ENCODE results near the gene LY6G5C. TPM values are rescaled to one million over a fixed set of nuclear protein-coding genes. Genes with fewer than 3 reads are reported as not detected.

Gene LY6G5C
- total and polyA plus RNA-seq, 9 of the 15 experiments (the other 6 are each of a cell fraction or from before 2014, with no cell fraction given) = 0.10 to 0.67 (median 0.46) TPM; not detected in 4

- TF ChIP-seq, protein P1, sequence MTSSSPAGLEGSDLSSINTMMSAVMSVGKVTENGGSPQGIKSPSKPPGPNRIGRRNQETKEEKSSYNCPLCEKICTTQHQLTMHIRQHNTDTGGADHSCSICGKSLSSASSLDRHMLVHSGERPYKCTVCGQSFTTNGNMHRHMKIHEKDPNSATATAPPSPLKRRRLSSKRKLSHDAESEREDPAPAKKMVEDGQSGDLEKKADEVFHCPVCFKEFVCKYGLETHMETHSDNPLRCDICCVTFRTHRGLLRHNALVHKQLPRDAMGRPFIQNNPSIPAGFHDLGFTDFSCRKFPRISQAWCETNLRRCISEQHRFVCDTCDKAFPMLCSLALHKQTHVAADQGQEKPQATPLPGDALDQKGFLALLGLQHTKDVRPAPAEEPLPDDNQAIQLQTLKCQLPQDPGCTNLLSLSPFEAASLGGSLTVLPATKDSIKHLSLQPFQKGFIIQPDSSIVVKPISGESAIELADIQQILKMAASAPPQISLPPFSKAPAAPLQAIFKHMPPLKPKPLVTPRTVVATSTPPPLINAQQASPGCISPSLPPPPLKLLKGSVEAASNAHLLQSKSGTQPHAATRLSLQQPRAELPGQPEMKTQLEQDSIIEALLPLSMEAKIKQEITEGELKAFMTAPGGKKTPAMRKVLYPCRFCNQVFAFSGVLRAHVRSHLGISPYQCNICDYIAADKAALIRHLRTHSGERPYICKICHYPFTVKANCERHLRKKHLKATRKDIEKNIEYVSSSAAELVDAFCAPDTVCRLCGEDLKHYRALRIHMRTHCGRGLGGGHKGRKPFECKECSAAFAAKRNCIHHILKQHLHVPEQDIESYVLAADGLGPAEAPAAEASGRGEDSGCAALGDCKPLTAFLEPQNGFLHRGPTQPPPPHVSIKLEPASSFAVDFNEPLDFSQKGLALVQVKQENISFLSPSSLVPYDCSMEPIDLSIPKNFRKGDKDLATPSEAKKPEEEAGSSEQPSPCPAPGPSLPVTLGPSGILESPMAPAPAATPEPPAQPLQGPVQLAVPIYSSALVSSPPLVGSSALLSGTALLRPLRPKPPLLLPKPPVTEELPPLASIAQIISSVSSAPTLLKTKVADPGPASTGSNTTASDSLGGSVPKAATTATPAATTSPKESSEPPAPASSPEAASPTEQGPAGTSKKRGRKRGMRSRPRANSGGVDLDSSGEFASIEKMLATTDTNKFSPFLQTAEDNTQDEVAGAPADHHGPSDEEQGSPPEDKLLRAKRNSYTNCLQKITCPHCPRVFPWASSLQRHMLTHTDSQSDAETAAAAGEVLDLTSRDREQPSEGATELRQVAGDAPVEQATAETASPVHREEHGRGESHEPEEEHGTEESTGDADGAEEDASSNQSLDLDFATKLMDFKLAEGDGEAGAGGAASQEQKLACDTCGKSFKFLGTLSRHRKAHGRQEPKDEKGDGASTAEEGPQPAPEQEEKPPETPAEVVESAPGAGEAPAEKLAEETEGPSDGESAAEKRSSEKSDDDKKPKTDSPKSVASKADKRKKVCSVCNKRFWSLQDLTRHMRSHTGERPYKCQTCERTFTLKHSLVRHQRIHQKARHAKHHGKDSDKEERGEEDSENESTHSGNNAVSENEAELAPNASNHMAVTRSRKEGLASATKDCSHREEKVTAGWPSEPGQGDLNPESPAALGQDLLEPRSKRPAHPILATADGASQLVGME (CRISPR knock-in tag; IDR thresholded peaks at IDR 0.05) = peak; percentile 11; the same call in 1 of the 2 replicates
- TF ChIP-seq, protein P2, sequence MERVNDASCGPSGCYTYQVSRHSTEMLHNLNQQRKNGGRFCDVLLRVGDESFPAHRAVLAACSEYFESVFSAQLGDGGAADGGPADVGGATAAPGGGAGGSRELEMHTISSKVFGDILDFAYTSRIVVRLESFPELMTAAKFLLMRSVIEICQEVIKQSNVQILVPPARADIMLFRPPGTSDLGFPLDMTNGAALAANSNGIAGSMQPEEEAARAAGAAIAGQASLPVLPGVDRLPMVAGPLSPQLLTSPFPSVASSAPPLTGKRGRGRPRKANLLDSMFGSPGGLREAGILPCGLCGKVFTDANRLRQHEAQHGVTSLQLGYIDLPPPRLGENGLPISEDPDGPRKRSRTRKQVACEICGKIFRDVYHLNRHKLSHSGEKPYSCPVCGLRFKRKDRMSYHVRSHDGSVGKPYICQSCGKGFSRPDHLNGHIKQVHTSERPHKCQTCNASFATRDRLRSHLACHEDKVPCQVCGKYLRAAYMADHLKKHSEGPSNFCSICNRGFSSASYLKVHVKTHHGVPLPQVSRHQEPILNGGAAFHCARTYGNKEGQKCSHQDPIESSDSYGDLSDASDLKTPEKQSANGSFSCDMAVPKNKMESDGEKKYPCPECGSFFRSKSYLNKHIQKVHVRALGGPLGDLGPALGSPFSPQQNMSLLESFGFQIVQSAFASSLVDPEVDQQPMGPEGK (CRISPR knock-in tag; IDR thresholded peaks at IDR 0.05; ENCODE audit: borderline replicate concordance) = peak; percentile 78; the same call in 1 of the 2 replicates
- TF ChIP-seq ZNF253 (CRISPR knock-in tag; conservative IDR thresholded peaks at IDR 0.05) (0 out of 2 replicates have a peak, but pooled peaks have one; percentile 56), STAT5A (IDR thresholded peaks at IDR 0.05; ENCODE audit: borderline replicate concordance, low read length) (peak; percentile 69), ZNF124 (CRISPR knock-in tag; IDR thresholded peaks at IDR 0.05) (no peak), PRPF4 (IDR thresholded peaks at IDR 0.05; ENCODE audit: insufficient read depth, low read depth, low read length, poor library complexity, severe bottlenecking) (no peak), CREM (IDR thresholded peaks at IDR 0.05; ENCODE audit: low read depth) (peak; percentile 71), BRF1 (IDR thresholded peaks at IDR 0.05; ENCODE audit: borderline replicate concordance, extremely low read depth, insufficient read length) (no peak), TEAD4 (IDR thresholded peaks at IDR 0.05; ENCODE audit: low read length) (peak; percentile 84), TEAD4 (CRISPR knock-in tag; IDR thresholded peaks at IDR 0.05; ENCODE audit: borderline replicate concordance) (no peak), BHLHE40 (IDR thresholded peaks at IDR 0.05; ENCODE audit: low read length) (no peak; the same call in 1 of the 2 replicates), MED1 (CRISPR knock-in tag; IDR thresholded peaks at IDR 0.05; ENCODE audit: borderline replicate concordance) (peak; percentile 90; the same call in 1 of the 2 replicates), KAT7 (CRISPR knock-in tag; IDR thresholded peaks at IDR 0.05; ENCODE audit: borderline replicate concordance) (peak; percentile 94), NRF1 (conservative IDR thresholded peaks at IDR 0.05 in 1 of 2, IDR thresholded peaks at IDR 0.05 in 1 of 2) (peak in 1 of 2 experiments; percentile 23; a peak in 2 of 4 replicates)
- TF ChIP-seq, protein P3, sequence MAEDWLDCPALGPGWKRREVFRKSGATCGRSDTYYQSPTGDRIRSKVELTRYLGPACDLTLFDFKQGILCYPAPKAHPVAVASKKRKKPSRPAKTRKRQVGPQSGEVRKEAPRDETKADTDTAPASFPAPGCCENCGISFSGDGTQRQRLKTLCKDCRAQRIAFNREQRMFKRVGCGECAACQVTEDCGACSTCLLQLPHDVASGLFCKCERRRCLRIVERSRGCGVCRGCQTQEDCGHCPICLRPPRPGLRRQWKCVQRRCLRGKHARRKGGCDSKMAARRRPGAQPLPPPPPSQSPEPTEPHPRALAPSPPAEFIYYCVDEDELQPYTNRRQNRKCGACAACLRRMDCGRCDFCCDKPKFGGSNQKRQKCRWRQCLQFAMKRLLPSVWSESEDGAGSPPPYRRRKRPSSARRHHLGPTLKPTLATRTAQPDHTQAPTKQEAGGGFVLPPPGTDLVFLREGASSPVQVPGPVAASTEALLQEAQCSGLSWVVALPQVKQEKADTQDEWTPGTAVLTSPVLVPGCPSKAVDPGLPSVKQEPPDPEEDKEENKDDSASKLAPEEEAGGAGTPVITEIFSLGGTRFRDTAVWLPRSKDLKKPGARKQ (CRISPR knock-in tag; IDR thresholded peaks at IDR 0.05) = 0 out of 2 replicates have a peak, but pooled peaks have one; percentile 36
- TF ChIP-seq, protein P4, sequence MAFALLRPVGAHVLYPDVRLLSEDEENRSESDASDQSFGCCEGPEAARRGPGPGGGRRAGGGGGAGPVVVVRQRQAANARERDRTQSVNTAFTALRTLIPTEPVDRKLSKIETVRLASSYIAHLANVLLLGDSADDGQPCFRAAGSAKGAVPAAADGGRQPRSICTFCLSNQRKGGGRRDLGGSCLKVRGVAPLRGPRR (CRISPR knock-in tag; IDR thresholded peaks at IDR 0.05) = 0 out of 2 replicates have a peak, but pooled peaks have one; percentile 8
Observed at GRCh38 chr6:31690231-31691077, 9.6 kb upstream of the LY6G5C start (continued).
